Metanephros (tissue), 1 donor: ENCODE measurements around the gene MAST4. TPM values are rescaled to one million over a fixed set of nuclear protein-coding genes. Genes with fewer than 3 reads are reported as not detected.

Experiments
- total RNA-seq: library from RNA; depleted of rRNA; stranded (reverse); fragments of >200 nt; gene quantifications from one replicate; pipeline ENCODE4 v1.2.3, GENCODE V29; 2014

MAST4 gene
- 40.1 TPM for total RNA-seq

GRCh38 chr5:66595756-66596635, at the start of gene MAST4:
TSS of gene MAST4 (plus strand) at chr5:66596393. CDS start at chr5:66596656, 263 bp downstream.

GRCh38 chr5:67196537-67197059, 600.4 kb downstream of the MAST4 start, which contains the start of gene CD180:
TSS of gene CD180 (minus strand) at chr5:67196799. CDS start at chr5:67196641, 158 bp downstream.

